H1 (cell line): ENCODE data around the gene NTS.

Experiments
- CTCF ChIP-seq, 3 experiments: IDR thresholded peaks; 1 replicate in 2 of 3; 2 replicates in 1 of 3; pipeline versions ENCODE4 v1.5.1 to v1.6.1; 2011; ENCODE audit warnings: low read length in 3 of 3, mild to moderate bottlenecking in 3 of 3, inconsistent platforms in 2 of 3, low read depth in 1 of 3, moderate library complexity in 1 of 3; ENCODE audit not compliant: insufficient read depth in 1 of 3; ENCODE audit errors: control extremely low read depth in 1 of 3
- KDM4A ChIP-seq: IDR thresholded peaks from one replicate; pipeline ENCODE4 v1.7.1; 2012; ENCODE audit warnings: low read depth, mild to moderate bottlenecking, moderate library complexity, low read length, inconsistent platforms; ENCODE audit not compliant: severe bottlenecking
- RAD21 ChIP-seq, 2 experiments: IDR thresholded peaks in 1 of 2; conservative IDR thresholded peaks in 1 of 2; 2 replicates each; pipeline ENCODE4 v1.6.1; 2011; ENCODE audit warnings: low read depth in 2 of 2, low read length in 2 of 2, improper control_type of control experiment in 1 of 2, inconsistent platforms in 1 of 2, mild to moderate bottlenecking in 1 of 2, moderate library complexity in 1 of 2

GRCh38 chr12:85923767-85924331 is 49.8 kb downstream of the NTS start:
- TF ChIP-seq RAD21 (IDR thresholded peaks at IDR 0.05 in 1 of 2, conservative IDR thresholded peaks at IDR 0.05 in 1 of 2; ENCODE audit: low read depth in 2 of 2, low read length in 2 of 2): peak; percentile 55 to 59
- TF ChIP-seq CTCF (IDR thresholded peaks at IDR 0.05; ENCODE audit: control extremely low read depth in 1 of 3, insufficient read depth in 1 of 3, low read depth in 1 of 3, low read length in 3 of 3): peak in 2 of 3 experiments; percentile 33 to 47; a peak in 2 of 4 replicates
- TF ChIP-seq KDM4A: no peak
